HCT116 (cell line): ENCODE data around the gene PCDHA7. TPM values are rescaled to one million over a fixed set of nuclear protein-coding genes. Genes with fewer than 3 reads are reported as not detected.
"Not testable (repeated sequence)": the region's sequence is repeated elsewhere in the genome, so short reads cannot be mapped to it uniquely, and the experiment has no call there.

Experiments
- ATAC-seq: fragments of 200-7000 bp; cut with Tn5 transposase; 2 replicates; pipeline ENCODE4 v1.9.1; 2020; ENCODE audit warnings: mild to moderate bottlenecking, moderate library complexity
- BruUV-seq: library from RNA; stranded (reverse); fragments of 400-500 nt; replicated peaks from 2 replicates; lab custom pipeline; 2021; lab: Mats Ljungman, UMichigan
- CTCF ChIA-PET: fragments of 300-600 bp; sonication (Branson Sonifier 250); formaldehyde crosslinking; loops from one replicate; lab custom pipeline; 2021; ENCODE audit warnings: antibody characterized with exemption; lab: Charles Lee
- POLR2A ChIA-PET: fragments of 300-600, 350-600 bp; sonication (Branson Sonifier 250); formaldehyde crosslinking; loops from one replicate; lab custom pipeline; 2021; ENCODE audit warnings: antibody characterized with exemption; lab: Charles Lee
- RAD21 ChIA-PET, 2 experiments: fragments of 300-600 bp; sonication (Branson Sonifier 250); formaldehyde crosslinking; loops; one replicate each; lab custom pipeline; 2023; ENCODE audit warnings: low total read pairs in 2 of 2; ENCODE audit not compliant: uncharacterized antibody in 2 of 2, unreplicated experiment in 2 of 2, low non-redundant PET in 1 of 2; lab: Charles Lee
- DNase-seq: peaks from one replicate; pipeline ENCODE4 v3.0.0-alpha.2; 2010; ENCODE audit warnings: low read depth, low spot score
- H2AFZ ChIP-seq: fragments of 200-600 bp; shearing (Covaris generic), sonication (generic); 2 replicates; pipeline ENCODE4 v1.6.1; 2017; ENCODE audit warnings: low read depth, mixed run types, mixed read lengths, antibody characterized with exemption, low read length; ENCODE audit not compliant: poor library complexity, severe bottlenecking
- H3K27ac ChIP-seq: 2 replicates; pipeline ENCODE4 v1.5.1; 2012; ENCODE audit warnings: low read depth, low read length
- H3K27me3 ChIP-seq: fragments of 200-600 bp; sonication (generic); 2 replicates; pipeline ENCODE4 v1.6.1; 2016; ENCODE audit warnings: mixed run types, low read length, mixed read lengths; ENCODE audit not compliant: insufficient read depth
- H3K36me3 ChIP-seq, 2 experiments: fragments of 200-500 bp in 1 of 2; fragments of 200-600 bp in 1 of 2; sonication (Bioruptor generic) in 1 of 2; sonication (generic) in 1 of 2; 2 replicates each; pipeline versions ENCODE4 v1.5.1 to v1.6.1; 2014 to 2016; ENCODE audit warnings: low read length in 2 of 2, inconsistent platforms in 1 of 2, mixed read lengths in 1 of 2, mixed run types in 1 of 2; ENCODE audit not compliant: insufficient read depth in 2 of 2, control insufficient read depth in 1 of 2
- H3K4me1 ChIP-seq, 2 experiments: fragments of 200-600 bp in 1 of 2; sonication (generic) in 1 of 2; 2 replicates each; pipeline versions ENCODE4 v1.5.1 to v1.6.1; 2012 to 2017; ENCODE audit warnings: low read length in 2 of 2, inconsistent platforms in 1 of 2, mild to moderate bottlenecking in 1 of 2, mixed read lengths in 1 of 2, mixed run types in 1 of 2, moderate library complexity in 1 of 2; ENCODE audit not compliant: insufficient read depth in 2 of 2, control insufficient read depth in 1 of 2
- H3K4me2 ChIP-seq: fragments of 200-600 bp; sonication (generic); 2 replicates; pipeline ENCODE4 v1.6.1; 2017; ENCODE audit warnings: mixed run types, low read length, mixed read lengths
- H3K4me3 ChIP-seq, 2 experiments: fragments of 200-600 bp in 1 of 2; sonication (generic) in 1 of 2; replicated peaks in 1 of 2; 2 replicates each; pipeline ENCODE4 v1.5.1; 2011 to 2016; ENCODE audit warnings: low read length in 2 of 2, control low read depth in 1 of 2, low read depth in 1 of 2, mild to moderate bottlenecking in 1 of 2, mixed read lengths in 1 of 2, mixed run types in 1 of 2
- H3K79me2 ChIP-seq: fragments of 200-600 bp; sonication (generic); 2 replicates; pipeline ENCODE4 v1.6.1; 2017; ENCODE audit warnings: mild to moderate bottlenecking, mixed run types, low read length, moderate library complexity, mixed read lengths; ENCODE audit not compliant: insufficient read depth
- H3K9ac ChIP-seq: fragments of 200-600 bp; sonication (generic); 2 replicates; pipeline ENCODE4 v1.6.1; 2016; ENCODE audit warnings: low read length, mixed read lengths
- H3K9me2 ChIP-seq: fragments of 200-600 bp; sonication (generic), shearing (Covaris generic); 2 replicates; pipeline ENCODE4 v1.6.1; 2017; ENCODE audit warnings: mixed run types, mild to moderate bottlenecking, moderate library complexity; ENCODE audit not compliant: insufficient read depth
- H3K9me3 ChIP-seq, 2 experiments: fragments of 200-500 bp in 1 of 2; fragments of 200-600 bp in 1 of 2; sonication (Bioruptor generic) in 1 of 2; sonication (generic) in 1 of 2; 2 replicates each; pipeline ENCODE4 v1.6.1; 2014 to 2017; ENCODE audit warnings: low read length in 2 of 2, mixed read lengths in 2 of 2, inconsistent platforms in 1 of 2, low read depth in 1 of 2, mild to moderate bottlenecking in 1 of 2, mixed run types in 1 of 2, moderate library complexity in 1 of 2; ENCODE audit not compliant: control insufficient read depth in 1 of 2, insufficient read depth in 1 of 2
- H4K20me1 ChIP-seq: fragments of 200-600 bp; sonication (generic), shearing (Covaris generic); 2 replicates; pipeline ENCODE4 v1.6.1; 2017; ENCODE audit warnings: mixed run types, mild to moderate bottlenecking, moderate library complexity; ENCODE audit not compliant: insufficient read depth
- EZH2phosphoT487 ChIP-seq: fragments of 200-600 bp; IDR thresholded peaks from 2 replicates; pipeline ENCODE4 v1.6.1; 2018; ENCODE audit warnings: antibody characterized with exemption, borderline replicate concordance
- FOSL1 ChIP-seq: IDR thresholded peaks from 2 replicates; pipeline ENCODE4 v1.6.1; 2012; ENCODE audit warnings: low read depth
- JUND ChIP-seq: IDR thresholded peaks from 2 replicates; pipeline ENCODE4 v1.6.1; 2012
- POLR2A ChIP-seq: IDR thresholded peaks from 2 replicates; pipeline ENCODE4 v1.7.0; 2011; ENCODE audit warnings: borderline replicate concordance; ENCODE audit not compliant: insufficient read depth, insufficient read length; ENCODE audit errors: extremely low read depth
- SIN3A ChIP-seq: IDR thresholded peaks from 2 replicates; pipeline ENCODE4 v1.6.1; 2012; ENCODE audit warnings: low read depth
- SP1 ChIP-seq: IDR thresholded peaks from 2 replicates; pipeline ENCODE4 v1.6.1; 2012; ENCODE audit warnings: low read depth
- SRF ChIP-seq: IDR thresholded peaks from 2 replicates; pipeline ENCODE4 v1.6.1; 2012; ENCODE audit warnings: low read depth
- TCF7L2 ChIP-seq: IDR thresholded peaks from 2 replicates; pipeline ENCODE4 v1.7.0; 2011; ENCODE audit warnings: borderline replicate concordance, inconsistent platforms; ENCODE audit not compliant: insufficient read depth, insufficient read length; ENCODE audit errors: extremely low read depth
- ZFX ChIP-seq: fragments of 450-650 bp; IDR thresholded peaks from 2 replicates; pipeline ENCODE4 v1.6.1; 2017
- intact Hi-C: fragments of 100-400 bp; cut with micrococcal nuclease; formaldehyde crosslinking; loops from 2 replicates; pipeline ENCODE4 v1.10.0; 2022
- total RNA-seq: library from RNA; stranded (reverse); gene quantifications from one replicate; pipeline ENCODE4 v1.2.1, GENCODE V29; 2021; ENCODE audit not compliant: unreplicated experiment
- TF ChIP-seq, protein P1 (sequence below): IDR thresholded peaks from 2 replicates; pipeline ENCODE4 v1.6.1; 2012
- TF ChIP-seq, protein P2 (sequence below): IDR thresholded peaks from 2 replicates; pipeline ENCODE4 v1.6.1; 2012
- TF ChIP-seq, protein P3 (sequence below): IDR thresholded peaks from 2 replicates; pipeline ENCODE4 v1.6.1; 2011; ENCODE audit warnings: mild to moderate bottlenecking, low read length, moderate library complexity; ENCODE audit not compliant: insufficient replicate concordance; ENCODE audit errors: extremely low read depth
- TF ChIP-seq, protein P4 (sequence below): IDR thresholded peaks from 2 replicates; pipeline ENCODE4 v1.6.1; 2012; ENCODE audit warnings: low read depth

The PCDHA7 gene
- total RNA-seq, 1 experiment from 2014 or later = not detected

DNA sequence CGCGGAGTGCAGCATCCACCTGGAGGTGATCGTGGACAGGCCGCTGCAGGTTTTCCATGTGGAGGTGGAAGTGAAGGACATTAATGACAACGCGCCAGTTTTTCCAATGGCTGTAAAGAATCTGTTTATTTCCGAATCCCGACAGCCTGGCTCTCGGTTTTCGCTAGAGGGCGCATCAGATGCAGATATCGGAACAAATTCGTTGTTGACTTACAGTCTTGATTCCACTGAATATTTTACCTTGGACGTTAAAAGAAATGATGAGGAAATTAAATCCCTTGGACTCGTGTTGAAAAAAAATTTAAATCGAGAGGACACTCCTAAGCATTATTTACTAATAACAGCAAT is 32.6 kb upstream of the PCDHA7 start:
- H2AFZ ChIP-seq = no peak overlapping the region
- RAD21 ChIA-PET = no interaction called here
- H3K4me3 ChIP-seq = no peak overlapping the region
- intact Hi-C loops = no loop called here
- DNase-seq = no peak
- no peaks in the 10 kb centered on the region for H3K27me3 ChIP-seq
- no peaks in the 10 kb centered on the region for H3K9me2 ChIP-seq
- TF ChIP-seq SRF = no peak
- no peak for TF ChIP-seq FOSL1
- TF ChIP-seq, protein P1, sequence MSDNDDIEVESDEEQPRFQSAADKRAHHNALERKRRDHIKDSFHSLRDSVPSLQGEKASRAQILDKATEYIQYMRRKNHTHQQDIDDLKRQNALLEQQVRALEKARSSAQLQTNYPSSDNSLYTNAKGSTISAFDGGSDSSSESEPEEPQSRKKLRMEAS = no peak
- TF ChIP-seq SP1 = no peak
- TF ChIP-seq ZFX = no peak
- TF ChIP-seq EZH2phosphoT487 = no peak
- no peak for TF ChIP-seq POLR2A
- TF ChIP-seq TCF7L2 = no peak
- no peak for TF ChIP-seq SIN3A
- no peak for TF ChIP-seq JUND
- TF ChIP-seq, protein P2, sequence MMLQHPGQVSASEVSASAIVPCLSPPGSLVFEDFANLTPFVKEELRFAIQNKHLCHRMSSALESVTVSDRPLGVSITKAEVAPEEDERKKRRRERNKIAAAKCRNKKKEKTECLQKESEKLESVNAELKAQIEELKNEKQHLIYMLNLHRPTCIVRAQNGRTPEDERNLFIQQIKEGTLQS = no peak
- TF ChIP-seq, protein P3, sequence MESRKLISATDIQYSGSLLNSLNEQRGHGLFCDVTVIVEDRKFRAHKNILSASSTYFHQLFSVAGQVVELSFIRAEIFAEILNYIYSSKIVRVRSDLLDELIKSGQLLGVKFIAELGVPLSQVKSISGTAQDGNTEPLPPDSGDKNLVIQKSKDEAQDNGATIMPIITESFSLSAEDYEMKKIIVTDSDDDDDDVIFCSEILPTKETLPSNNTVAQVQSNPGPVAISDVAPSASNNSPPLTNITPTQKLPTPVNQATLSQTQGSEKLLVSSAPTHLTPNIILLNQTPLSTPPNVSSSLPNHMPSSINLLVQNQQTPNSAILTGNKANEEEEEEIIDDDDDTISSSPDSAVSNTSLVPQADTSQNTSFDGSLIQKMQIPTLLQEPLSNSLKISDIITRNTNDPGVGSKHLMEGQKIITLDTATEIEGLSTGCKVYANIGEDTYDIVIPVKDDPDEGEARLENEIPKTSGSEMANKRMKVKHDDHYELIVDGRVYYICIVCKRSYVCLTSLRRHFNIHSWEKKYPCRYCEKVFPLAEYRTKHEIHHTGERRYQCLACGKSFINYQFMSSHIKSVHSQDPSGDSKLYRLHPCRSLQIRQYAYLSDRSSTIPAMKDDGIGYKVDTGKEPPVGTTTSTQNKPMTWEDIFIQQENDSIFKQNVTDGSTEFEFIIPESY = no peak
- TF ChIP-seq, protein P4, sequence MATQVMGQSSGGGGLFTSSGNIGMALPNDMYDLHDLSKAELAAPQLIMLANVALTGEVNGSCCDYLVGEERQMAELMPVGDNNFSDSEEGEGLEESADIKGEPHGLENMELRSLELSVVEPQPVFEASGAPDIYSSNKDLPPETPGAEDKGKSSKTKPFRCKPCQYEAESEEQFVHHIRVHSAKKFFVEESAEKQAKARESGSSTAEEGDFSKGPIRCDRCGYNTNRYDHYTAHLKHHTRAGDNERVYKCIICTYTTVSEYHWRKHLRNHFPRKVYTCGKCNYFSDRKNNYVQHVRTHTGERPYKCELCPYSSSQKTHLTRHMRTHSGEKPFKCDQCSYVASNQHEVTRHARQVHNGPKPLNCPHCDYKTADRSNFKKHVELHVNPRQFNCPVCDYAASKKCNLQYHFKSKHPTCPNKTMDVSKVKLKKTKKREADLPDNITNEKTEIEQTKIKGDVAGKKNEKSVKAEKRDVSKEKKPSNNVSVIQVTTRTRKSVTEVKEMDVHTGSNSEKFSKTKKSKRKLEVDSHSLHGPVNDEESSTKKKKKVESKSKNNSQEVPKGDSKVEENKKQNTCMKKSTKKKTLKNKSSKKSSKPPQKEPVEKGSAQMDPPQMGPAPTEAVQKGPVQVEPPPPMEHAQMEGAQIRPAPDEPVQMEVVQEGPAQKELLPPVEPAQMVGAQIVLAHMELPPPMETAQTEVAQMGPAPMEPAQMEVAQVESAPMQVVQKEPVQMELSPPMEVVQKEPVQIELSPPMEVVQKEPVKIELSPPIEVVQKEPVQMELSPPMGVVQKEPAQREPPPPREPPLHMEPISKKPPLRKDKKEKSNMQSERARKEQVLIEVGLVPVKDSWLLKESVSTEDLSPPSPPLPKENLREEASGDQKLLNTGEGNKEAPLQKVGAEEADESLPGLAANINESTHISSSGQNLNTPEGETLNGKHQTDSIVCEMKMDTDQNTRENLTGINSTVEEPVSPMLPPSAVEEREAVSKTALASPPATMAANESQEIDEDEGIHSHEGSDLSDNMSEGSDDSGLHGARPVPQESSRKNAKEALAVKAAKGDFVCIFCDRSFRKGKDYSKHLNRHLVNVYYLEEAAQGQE = no peak
- TF ChIP-seq, all 23 proteins: peak for 0
- no peaks in the 10 kb centered on the region for H3K4me1 ChIP-seq
- no peak overlapping the region for H3K4me2 ChIP-seq
- H3K36me3 ChIP-seq = no peaks in the 10 kb centered on the region
- H3K79me2 ChIP-seq = no peaks in the 10 kb centered on the region
- no peaks in the 10 kb centered on the region for H4K20me1 ChIP-seq
- peaks cover 0 to 5% of the 10 kb centered on the region in 2 experiments; a peak in 2 of 4 replicates for H3K9me3 ChIP-seq
- ChIA-PET CTCF (no interaction called here), POLR2A (no interaction called here)
- no peak overlapping the region for H3K9ac ChIP-seq
- BruUV-seq = no TSS peak
- no peak for ATAC-seq
- no peak overlapping the region for H3K27ac ChIP-seq

DNA sequence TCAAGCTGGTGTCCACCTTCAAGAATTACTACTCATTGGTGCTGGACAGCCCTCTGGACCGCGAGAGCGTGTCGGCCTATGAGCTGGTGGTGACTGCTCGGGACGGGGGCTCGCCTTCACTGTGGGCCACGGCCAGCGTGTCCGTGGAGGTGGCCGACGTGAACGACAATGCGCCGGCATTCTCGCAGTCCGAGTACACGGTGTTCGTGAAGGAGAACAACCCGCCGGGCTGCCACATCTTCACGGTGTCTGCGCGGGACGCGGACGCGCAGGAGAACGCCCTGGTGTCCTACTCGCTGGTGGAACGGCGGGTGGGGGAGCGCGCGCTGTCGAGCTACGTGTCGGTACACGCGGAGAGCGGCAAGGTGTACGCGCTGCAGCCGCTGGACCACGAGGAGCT is 31.7 kb upstream of the PCDHA7 start:
- ATAC-seq, CTCF ChIA-PET, H3K27me3 ChIP-seq, H3K9me2 ChIP-seq, H2AFZ ChIP-seq, POLR2A ChIA-PET, H3K9me3 ChIP-seq, H3K4me1 ChIP-seq, H3K79me2 ChIP-seq, RAD21 ChIA-PET, H3K9ac ChIP-seq, H3K36me3 ChIP-seq, H3K4me2 ChIP-seq, intact Hi-C loops, H3K27ac ChIP-seq, BruUV-seq, H4K20me1 ChIP-seq, DNase-seq, H3K4me3 ChIP-seq: not testable (repeated sequence)
